Measurements from ENCODE around the gene DCLK1.

Gene DCLK1

GRCh38 chr13:36059321-36059720 is 71.9 kb downstream of the DCLK1 start:
- Histone ChIP-seq H3K27me3 (ENCODE audit: insufficient read depth, poor library complexity, severe bottlenecking) (peaks cover 2% of the 10 kb centered on the region), H3K27ac (replicated peaks) (no peak overlapping the region), H3K4me3 (replicated peaks; ENCODE audit: insufficient read depth, low read length) (no peak overlapping the region)
- TF ChIP-seq GABPA (IDR thresholded peaks at IDR 0.05; ENCODE audit: low read depth) = no peak
- TF ChIP-seq, protein P1, sequence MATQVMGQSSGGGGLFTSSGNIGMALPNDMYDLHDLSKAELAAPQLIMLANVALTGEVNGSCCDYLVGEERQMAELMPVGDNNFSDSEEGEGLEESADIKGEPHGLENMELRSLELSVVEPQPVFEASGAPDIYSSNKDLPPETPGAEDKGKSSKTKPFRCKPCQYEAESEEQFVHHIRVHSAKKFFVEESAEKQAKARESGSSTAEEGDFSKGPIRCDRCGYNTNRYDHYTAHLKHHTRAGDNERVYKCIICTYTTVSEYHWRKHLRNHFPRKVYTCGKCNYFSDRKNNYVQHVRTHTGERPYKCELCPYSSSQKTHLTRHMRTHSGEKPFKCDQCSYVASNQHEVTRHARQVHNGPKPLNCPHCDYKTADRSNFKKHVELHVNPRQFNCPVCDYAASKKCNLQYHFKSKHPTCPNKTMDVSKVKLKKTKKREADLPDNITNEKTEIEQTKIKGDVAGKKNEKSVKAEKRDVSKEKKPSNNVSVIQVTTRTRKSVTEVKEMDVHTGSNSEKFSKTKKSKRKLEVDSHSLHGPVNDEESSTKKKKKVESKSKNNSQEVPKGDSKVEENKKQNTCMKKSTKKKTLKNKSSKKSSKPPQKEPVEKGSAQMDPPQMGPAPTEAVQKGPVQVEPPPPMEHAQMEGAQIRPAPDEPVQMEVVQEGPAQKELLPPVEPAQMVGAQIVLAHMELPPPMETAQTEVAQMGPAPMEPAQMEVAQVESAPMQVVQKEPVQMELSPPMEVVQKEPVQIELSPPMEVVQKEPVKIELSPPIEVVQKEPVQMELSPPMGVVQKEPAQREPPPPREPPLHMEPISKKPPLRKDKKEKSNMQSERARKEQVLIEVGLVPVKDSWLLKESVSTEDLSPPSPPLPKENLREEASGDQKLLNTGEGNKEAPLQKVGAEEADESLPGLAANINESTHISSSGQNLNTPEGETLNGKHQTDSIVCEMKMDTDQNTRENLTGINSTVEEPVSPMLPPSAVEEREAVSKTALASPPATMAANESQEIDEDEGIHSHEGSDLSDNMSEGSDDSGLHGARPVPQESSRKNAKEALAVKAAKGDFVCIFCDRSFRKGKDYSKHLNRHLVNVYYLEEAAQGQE (IDR thresholded peaks at IDR 0.05; ENCODE audit: insufficient replicate concordance, low read depth) = no peak
- TF ChIP-seq SPI1 (IDR thresholded peaks at IDR 0.05; ENCODE audit: borderline replicate concordance, low read depth) = no peak
- no peak for TF ChIP-seq CTCF (IDR thresholded peaks at IDR 0.05; ENCODE audit: insufficient read depth, low read length)
- TF ChIP-seq POLR2AphosphoS5 (IDR thresholded peaks at IDR 0.05; ENCODE audit: low read depth) = no peak
- DNase-seq (ENCODE audit: low read depth in 1 of 2, low spot score in 1 of 2) = no peak

- no peak overlapping the region for H3K27ac ChIP-seq (replicated peaks)
- H3K4me3 ChIP-seq (replicated peaks; ENCODE audit: insufficient read depth, low read length) = no peak overlapping the region
- TF ChIP-seq, protein P1 (IDR thresholded peaks at IDR 0.05; ENCODE audit: insufficient replicate concordance, low read depth) = no peak
- no peak for TF ChIP-seq SPI1 (IDR thresholded peaks at IDR 0.05; ENCODE audit: borderline replicate concordance, low read depth)
- TF ChIP-seq POLR2AphosphoS5 (IDR thresholded peaks at IDR 0.05; ENCODE audit: low read depth) = no peak
- TF ChIP-seq GABPA (IDR thresholded peaks at IDR 0.05; ENCODE audit: low read depth) = no peak
- TF ChIP-seq CTCF (IDR thresholded peaks at IDR 0.05; ENCODE audit: insufficient read depth, low read length) = no peak
- no peak for DNase-seq (ENCODE audit: low read depth in 1 of 2, low spot score in 1 of 2)
- H3K27me3 ChIP-seq (ENCODE audit: insufficient read depth, poor library complexity, severe bottlenecking) = peaks cover 2% of the 10 kb centered on the region
These were observed 73.1 kb downstream of the DCLK1 start for GRCh38 chr13:36058116-36058515.

GRCh38 chr13:36057547-36057946 is 73.6 kb downstream of the DCLK1 start:
- no peak overlapping the region for H3K27ac ChIP-seq (replicated peaks)
- H3K27me3 ChIP-seq (ENCODE audit: insufficient read depth, poor library complexity, severe bottlenecking) = peaks cover 6% of the 10 kb centered on the region
- H3K4me3 ChIP-seq (replicated peaks; ENCODE audit: insufficient read depth, low read length) = no peak overlapping the region
- TF ChIP-seq POLR2AphosphoS5 (IDR thresholded peaks at IDR 0.05; ENCODE audit: low read depth) = no peak
- TF ChIP-seq, protein P1 (IDR thresholded peaks at IDR 0.05; ENCODE audit: insufficient replicate concordance, low read depth) = no peak
- DNase-seq (ENCODE audit: low read depth in 1 of 2, low spot score in 1 of 2) = no peak

- no peak overlapping the region for H3K27ac ChIP-seq (replicated peaks)
- no peak for DNase-seq (ENCODE audit: low read depth in 1 of 2, low spot score in 1 of 2)
- TF ChIP-seq, protein P1 (IDR thresholded peaks at IDR 0.05; ENCODE audit: insufficient replicate concordance, low read depth) = peak; percentile 91
- no peak for TF ChIP-seq SPI1 (IDR thresholded peaks at IDR 0.05; ENCODE audit: borderline replicate concordance, low read depth)
- H3K4me3 ChIP-seq (replicated peaks; ENCODE audit: insufficient read depth, low read length) = no peak overlapping the region
- peaks cover 6% of the 10 kb centered on the region for H3K27me3 ChIP-seq (ENCODE audit: insufficient read depth, poor library complexity, severe bottlenecking)
These were observed 74.1 kb downstream of the DCLK1 start for GRCh38 chr13:36057041-36057440.
